ENCODE results near the gene TULP1. TPM values are rescaled to one million over a fixed set of nuclear protein-coding genes. Genes with fewer than 3 reads are reported as not detected.
"Not testable (repeated sequence)": the region's sequence is repeated elsewhere in the genome, so short reads cannot be mapped to it uniquely, and the experiment has no call there.

TULP1 gene
- total RNA-seq, 1 donor, result not detected

DNA sequence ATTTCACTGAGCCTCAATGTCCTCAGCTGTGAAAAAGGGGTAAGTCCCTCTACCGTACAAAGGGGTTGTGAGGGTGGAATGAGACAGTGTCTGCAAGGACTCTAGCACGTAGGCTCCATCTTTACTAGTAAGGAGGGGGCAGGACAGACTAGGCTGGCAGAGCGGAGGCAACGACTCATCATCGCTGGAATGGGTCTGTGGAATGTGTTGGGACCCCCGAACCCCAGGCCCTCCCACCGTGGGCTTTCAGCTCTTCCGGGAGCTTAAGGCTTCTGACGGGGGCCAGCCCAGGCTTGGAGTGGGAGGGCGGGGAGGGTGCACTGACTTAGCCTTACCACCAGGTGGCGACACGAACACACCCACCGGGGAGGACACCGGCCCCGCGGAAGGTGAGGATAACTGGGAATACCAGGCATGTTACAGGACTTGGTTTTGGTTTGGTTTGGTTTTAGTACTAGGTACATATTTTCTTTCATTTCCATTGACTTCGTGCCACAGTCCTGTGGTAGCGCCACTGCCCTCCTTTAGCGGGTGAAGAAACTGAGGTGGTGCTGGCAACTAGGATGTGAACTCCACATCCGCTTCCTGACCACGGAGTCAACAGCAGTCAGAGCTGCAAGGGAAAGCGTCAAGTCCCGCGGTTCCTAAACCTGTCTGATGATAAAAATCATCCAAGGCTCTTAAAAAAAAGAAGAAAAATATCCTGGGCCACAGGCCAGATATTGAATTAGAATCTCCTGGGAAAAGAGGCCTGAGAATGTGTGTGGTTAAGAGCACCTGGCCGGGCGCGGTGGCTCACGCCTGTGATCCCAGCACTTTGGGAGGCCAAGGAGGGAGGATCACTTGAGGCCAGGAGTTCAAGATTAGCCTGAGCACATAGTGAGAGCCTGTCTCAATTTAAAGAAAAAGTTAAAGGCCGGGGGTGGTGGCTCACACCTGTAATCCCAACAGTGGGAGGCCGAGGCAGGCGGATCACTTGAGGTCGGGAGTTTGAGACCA lies 10.3 kb upstream of the TULP1 start:
- peak overlapping the region; percentile 31 for H3K4me3 ChIP-seq (ENCODE audit: low read depth, low read length)
- DNase-seq (ENCODE audit: low read depth), result peak; percentile 66
- TF ChIP-seq CTCF (IDR thresholded peaks at IDR 0.05; ENCODE audit: insufficient read depth, low read depth, low read length), result peak; percentile 90

DNA sequence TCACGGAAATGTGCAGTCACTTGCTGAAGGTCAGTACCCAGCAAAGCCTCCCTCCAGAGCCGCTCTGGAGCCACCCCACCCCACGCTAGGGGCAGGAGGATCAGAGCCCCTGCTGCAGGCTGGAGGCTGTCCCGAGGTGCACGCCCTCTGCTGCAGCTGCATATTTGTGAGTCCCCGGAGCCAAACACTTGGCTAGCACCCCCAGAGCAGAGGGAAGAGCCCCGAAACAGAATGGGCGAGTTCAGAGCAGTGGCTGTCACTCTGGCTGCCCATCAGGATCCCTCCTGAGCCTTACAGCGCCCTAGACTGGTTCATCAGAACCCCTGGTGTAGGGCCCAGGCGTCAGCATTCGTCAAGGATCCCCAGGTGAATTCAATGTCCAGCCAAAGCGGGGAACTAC lies 9.5 kb upstream of the TULP1 start:
- DNase-seq (ENCODE audit: low read depth), result no peak
- TF ChIP-seq CTCF (IDR thresholded peaks at IDR 0.05; ENCODE audit: insufficient read depth, low read depth, low read length), result no peak
- no peak overlapping the region for H3K4me3 ChIP-seq (ENCODE audit: low read depth, low read length)

DNA sequence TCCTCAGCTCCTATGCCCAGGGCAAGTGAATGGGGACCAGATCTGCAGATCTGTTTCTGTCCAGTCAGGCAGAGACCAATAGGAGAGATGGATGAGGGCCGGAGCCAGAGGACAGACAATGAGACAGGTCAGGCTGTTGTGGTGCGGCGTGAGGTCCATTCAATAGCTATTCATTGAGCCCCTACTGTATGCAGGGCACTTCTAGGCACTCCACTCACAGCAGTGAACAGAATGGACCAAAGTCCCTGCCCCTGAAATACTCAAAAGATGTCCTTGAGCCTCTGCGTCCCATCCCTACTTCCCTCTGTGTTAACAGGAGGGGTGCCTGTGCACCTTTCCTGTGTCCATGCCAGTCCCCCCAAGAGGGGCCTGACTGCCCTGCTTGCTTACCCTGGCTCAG lies 8.5 kb upstream of the TULP1 start:
- no peak for TF ChIP-seq CTCF (IDR thresholded peaks at IDR 0.05; ENCODE audit: insufficient read depth, low read depth, low read length)
- DNase-seq (ENCODE audit: low read depth), result no peak
- no peak overlapping the region for H3K4me3 ChIP-seq (ENCODE audit: low read depth, low read length)

GRCh38 chr6:35519313-35520015 lies 6.8 kb upstream of the TULP1 start:
- TF ChIP-seq CTCF (IDR thresholded peaks at IDR 0.05; ENCODE audit: insufficient read depth, low read depth, low read length), result no peak
- DNase-seq (ENCODE audit: low read depth), result no peak
- H3K4me3 ChIP-seq (ENCODE audit: low read depth, low read length), result no peak overlapping the region

DNA sequence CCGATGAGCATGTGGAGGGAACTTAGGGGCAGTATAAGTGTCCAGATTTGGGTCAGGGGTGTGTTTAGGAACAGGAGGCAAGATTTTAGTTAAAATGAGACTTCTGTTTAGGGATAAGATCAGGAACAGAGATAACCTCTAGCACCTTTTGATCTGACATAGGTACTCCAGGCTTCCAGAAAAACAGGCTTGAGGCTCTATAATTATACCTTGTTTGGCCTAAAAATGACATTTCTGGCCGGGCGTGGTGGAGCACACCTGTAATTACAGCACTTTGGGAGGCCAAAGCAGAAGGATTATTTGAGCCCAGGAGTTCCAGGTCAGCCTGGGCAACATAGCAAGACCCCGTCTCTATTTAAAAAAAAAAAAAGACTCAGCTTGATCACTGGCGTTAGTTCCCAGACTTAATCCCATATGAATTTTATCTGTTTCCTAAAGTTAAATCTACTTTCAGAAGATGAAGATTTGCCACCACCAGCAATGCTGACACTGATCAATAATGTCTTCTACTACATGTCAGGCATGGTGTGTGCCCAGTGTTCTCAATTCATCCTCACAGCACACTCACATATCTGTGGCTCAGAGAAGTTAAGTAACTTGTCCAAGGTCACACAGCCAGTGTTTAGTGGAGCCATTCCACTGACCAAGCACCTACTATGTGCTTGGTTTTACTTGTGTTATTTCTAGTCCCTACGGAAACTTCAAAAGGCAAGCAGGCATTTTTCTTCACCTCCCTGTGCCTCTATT lies 6.0 kb upstream of the TULP1 start:
- no peak for DNase-seq (ENCODE audit: low read depth)
- TF ChIP-seq CTCF (IDR thresholded peaks at IDR 0.05; ENCODE audit: insufficient read depth, low read depth, low read length), result no peak
- H3K4me3 ChIP-seq (ENCODE audit: low read depth, low read length), result no peak overlapping the region

DNA sequence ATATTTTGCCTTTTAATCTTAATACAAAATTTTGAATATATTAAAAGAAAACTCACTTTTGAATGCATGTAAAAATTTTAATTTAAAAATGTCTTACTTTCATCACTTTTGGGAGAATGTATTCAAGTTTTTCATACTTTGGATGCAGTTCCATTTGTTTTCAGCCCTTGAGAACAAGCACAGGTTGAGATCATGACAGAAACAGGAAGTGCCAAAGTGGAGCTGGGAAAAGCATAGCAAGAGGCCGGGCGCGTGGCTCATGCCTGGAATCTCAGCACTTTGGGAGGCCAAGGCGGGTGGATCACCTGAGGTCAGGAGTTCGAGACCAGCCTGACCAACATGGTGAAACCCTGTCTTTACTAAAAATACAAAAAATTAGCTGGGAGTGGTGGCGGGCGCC lies 5.3 kb upstream of the TULP1 start:
- not testable (repeated sequence) for H3K4me3 ChIP-seq (ENCODE audit: low read depth, low read length); DNase-seq (ENCODE audit: low read depth)

DNA sequence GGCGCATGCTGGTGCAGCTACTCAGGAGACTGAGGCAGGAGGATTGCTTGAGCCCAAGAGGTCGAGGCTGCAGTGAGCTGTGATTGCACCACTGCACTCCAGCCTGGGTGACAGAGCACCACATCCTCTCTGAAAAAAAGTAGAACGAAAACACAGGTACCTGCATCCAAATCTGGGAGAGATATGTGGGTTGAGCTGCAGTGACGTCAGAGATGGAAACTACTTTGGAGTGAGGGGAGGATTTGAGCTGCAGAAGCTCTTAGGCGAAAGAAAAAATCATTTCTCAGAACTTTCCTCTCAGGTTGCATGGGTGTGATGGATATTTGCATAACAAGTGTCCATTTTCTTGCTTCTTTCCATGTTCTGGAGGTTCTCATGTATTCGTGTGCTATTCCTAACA lies 4.0 kb upstream of the TULP1 start:
- no peak overlapping the region for H3K4me3 ChIP-seq (ENCODE audit: low read depth, low read length)
- TF ChIP-seq CTCF (IDR thresholded peaks at IDR 0.05; ENCODE audit: insufficient read depth, low read depth, low read length), result no peak
- no peak for DNase-seq (ENCODE audit: low read depth)

GRCh38 chr6:35515939-35516338 lies 3.2 kb upstream of the TULP1 start:
- not testable (repeated sequence) for H3K4me3 ChIP-seq (ENCODE audit: low read depth, low read length); DNase-seq (ENCODE audit: low read depth)

Data from fibroblast of villous mesenchyme (primary cell).